HG03460 (cell line): ENCODE data around the gene VEZF1.
A peak's percentile ranks its signal among the peaks of the same experiment; 100 is the strongest.
"Not testable (repeated sequence)": the region's sequence is repeated elsewhere in the genome, so short reads cannot be mapped to it uniquely, and the experiment has no call there.

Experiments used
- ATAC-seq: cut with Tn5 transposase; IDR thresholded peaks from one replicate; pipeline ENCODE4 v1.9.1; 2021; ENCODE audit not compliant: unreplicated experiment

VEZF1 gene

GRCh38 chr17:57974053-57974824 is 13.8 kb downstream of the VEZF1 start:
- ATAC-seq = not testable (repeated sequence)

DNA sequence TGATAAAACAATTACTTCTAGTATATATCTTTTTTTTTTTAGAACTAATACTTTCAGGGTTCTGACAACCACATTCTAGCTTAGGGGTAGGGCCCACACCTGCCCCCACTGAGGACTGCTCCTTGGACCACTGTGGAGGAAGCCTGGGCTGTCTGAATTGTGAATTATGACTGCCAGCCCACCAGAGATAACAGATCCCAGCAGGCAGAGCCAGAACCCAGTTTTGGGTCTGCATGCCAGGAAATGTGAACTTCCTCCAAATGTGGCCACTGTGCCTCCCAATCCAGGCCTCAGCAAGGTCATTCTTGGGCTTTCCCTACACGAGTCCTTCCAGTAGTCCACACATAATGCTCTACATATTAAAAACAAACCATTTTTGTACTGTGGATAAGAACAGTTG is 15.9 kb downstream of the VEZF1 start:
- no peak for ATAC-seq

DNA sequence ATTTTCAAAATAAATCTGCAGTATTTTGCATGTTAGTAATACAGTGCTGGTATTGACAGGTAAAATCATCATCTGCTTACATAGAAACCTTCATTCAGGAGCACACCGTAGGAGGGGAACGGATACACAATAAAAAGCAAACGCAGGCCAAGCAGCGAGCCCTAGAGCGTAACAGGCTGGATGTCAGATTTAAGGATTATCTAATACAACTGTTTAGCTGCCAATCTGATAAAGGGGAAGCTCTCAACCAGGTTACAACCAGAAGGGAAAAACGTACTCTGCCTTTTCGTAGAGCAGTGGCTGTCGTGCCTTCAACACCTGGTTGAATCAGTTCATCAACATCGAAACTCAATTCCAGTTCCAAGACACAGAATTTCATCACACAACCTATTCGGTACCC is 16.5 kb downstream of the VEZF1 start:
- no peak for ATAC-seq

DNA sequence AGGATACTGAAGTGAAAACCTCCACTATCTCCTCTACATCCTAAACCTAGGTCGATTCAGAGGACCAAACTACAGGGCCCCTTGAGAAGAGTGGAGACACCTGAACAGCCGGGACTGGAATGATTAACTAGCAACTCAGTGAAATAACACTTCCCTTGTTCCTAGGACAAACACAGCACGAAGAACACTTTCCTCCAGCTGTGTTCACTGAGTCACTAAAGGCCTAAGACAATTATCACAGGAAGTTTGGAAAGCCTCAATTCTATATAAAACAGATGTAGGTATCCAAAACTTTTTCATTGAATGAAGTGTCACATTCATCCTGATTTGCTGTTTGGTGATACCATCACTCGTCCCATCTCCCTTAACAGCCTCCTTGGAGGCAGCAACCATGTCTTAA is 17.3 kb downstream of the VEZF1 start:
- no peak for ATAC-seq

- ATAC-seq = no peak
Observed at GRCh38 chr17:57968456-57968855, 19.6 kb downstream of the VEZF1 start.

DNA sequence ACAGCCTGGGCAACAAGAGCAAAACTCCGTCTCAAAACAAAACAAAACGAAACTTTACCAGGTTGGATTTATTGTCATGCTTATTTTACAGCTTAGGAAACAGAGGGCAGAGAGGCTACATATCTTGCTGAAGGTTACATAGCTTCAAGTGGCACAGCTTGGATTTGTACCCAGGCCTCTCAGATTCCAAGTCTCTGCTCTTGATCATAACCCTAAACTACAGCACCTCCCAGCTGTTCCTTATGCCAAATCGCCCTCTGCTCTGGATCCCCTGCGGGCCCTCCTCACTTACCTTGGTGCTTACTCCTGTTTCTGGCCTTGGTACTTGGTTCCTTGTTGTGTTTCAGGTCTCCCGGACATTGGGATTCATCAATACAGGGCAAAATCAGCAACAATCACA is 21.2 kb downstream of the VEZF1 start:
- no peak for ATAC-seq

GRCh38 chr17:57966246-57966645 is 21.8 kb downstream of the VEZF1 start:
- ATAC-seq = no peak

- ATAC-seq = no peak
Observed at GRCh38 chr17:57965521-57966160, 22.4 kb downstream of the VEZF1 start.

DNA sequence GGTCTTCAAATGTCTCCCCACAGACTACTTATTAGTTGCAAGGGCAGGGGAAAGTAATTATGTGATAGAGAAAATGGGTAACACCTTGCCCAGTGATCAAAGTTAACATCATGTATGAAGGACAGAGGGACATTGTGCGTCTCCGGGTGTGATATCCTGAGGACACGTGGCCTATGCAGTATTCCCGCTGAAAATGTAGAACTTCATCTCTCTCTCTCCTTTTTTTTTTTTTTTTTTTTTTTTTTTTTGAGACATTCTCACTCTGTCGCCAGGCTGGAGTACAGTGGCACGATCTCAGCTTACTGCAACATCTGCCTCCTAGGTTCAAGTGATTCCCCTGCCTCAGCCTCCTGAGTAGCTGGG is 24.9 kb downstream of the VEZF1 start:
- ATAC-seq = no peak

GRCh38 chr17:57962279-57963148 is 25.5 kb downstream of the VEZF1 start:
- no peak for ATAC-seq

DNA sequence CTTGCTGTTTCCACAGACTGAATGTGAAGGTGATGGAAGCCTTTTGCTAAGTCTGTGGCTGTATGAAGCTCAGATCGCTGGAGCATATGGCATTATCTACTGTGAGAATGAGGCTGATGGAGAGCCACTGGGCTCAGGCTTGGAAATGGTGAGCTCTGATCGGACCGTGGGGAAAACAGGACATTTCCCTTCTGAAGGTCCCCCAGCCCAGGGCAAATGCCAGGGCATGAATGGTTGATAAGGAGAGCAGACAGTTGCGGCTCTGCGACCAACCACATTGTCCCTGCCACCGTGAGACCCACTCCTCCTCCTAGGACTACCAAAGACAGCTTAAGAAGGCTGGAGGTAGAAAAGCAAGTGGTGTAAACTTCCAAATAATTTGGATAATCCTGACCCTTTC is 28.1 kb downstream of the VEZF1 start:
- no peak for ATAC-seq

DNA sequence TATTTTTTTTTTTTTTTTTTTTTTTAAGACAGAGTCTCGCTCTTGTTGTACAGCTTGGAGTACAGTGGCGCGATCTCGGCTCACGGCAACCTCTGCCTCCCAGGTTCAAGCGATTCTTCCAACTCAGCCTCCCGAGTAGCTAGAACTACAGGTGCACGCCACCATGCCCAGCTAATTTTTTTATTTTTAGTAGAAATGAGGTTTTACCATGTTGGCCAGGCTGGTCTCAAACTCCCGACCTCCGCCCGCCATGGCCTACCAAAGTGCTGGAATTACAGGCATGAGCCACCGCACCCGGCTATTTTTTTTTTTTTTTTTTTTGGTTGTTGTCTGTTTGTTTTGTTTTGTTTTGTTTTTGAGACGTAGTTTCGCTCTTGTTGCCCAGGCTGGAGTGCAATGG is 29.7 kb downstream of the VEZF1 start:
- ATAC-seq = not testable (repeated sequence)

DNA sequence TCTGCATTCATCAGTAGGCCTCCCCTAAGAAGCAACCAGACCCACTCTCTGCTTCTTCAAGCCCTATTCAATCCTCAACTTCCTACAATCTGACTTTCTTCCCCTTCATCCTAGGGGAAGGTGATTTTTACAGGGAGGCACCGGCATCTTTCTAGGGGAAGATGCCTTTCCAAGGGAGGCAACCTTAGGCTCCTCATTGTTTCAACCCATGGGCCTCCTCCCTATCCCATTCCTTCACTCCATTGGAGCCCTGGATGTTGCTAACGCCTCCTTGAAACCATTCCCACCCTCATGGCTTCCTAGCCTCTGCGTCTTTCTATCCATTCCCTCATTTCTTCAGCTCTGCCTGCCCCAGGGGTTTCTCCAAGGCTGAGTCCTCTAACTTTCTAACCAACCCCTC is 30.2 kb downstream of the VEZF1 start:
- ATAC-seq = no peak

DNA sequence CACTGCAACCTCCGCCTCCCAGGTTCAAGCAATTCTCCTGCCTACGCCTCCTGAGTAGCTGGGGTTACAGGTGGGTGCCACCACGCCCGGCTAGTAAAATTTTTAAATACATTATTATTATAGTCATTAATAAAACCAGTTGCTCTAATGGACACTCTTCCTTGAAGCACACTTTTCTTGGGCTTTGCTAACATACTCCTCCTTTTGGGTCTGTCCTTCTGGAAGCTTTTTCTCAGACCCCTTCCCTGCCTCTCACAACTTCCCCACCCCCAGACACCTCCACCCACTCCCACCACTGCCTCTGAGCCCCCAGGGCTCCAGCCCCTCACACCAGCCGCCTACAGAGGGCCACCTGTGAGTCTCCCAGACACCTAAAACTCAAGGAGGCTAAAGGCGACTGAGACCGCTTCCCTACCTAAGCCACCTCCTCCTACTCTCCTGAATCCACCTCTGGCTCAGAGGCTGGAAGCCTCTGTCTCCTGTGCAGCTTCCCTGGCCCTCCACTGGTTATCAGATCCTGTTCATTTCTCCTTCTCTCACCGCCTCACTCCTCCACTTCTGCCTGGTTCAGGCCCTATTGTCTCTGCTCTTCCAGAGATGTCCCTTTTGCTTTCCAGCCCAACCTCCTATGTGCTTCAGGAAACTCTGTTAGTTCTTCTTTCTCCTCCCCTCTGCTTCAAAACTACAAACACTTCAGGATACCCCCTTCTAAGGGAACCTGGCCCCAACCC is 30.8 kb downstream of the VEZF1 start:
- ATAC-seq = no peak

DNA sequence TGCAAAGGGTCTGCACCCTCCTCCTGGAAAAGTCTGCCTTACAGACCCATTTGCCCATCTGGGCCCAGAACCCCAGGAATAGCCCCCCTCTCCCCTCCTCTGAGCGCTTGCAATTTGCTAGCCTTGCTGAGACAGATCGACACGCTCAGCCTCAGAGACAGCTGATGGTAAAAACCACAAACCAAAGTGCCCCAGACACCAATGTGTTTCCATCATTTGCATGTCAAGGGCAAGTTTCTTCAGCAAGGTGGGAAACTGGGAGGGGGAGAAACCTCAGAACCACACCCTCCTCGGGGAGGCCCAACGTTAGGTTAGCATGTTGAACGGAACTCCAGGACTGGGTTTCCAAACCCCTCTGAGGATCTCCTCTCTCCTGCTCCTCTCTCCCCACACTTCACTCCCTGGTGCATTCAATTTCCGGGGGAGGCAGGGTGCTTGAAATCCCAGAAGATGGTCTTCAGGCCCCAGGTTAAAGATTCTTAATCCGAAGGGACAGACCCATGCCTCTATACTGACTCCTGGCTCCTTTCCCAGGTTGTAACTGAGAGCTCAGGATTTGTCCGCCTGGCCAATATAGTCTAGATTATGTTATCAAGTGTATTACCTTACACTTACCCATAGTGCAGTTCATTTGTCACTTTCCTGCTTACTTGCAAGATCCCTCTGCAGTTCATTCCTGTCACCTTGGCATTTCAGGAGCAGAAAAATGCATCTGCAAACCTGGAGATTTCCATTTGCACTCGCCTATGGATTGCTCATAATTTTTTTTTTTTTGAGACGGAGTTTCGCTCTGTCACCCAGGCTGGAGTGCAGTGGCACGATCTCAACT is 31.5 kb downstream of the VEZF1 start:
- peak; percentile 68 for ATAC-seq

GRCh38 chr17:57955183-57955931 is 32.7 kb downstream of the VEZF1 start, which contains the start of gene CUEDC1:
Gene CUEDC1, minus strand, starts transcription at chr17:57955412. Its CDS starts 69,848 bp downstream, at chr17:57885564.
- ATAC-seq = no peak

GRCh38 chr17:57954397-57955182 is 33.5 kb downstream of the VEZF1 start:
- ATAC-seq = no peak

DNA sequence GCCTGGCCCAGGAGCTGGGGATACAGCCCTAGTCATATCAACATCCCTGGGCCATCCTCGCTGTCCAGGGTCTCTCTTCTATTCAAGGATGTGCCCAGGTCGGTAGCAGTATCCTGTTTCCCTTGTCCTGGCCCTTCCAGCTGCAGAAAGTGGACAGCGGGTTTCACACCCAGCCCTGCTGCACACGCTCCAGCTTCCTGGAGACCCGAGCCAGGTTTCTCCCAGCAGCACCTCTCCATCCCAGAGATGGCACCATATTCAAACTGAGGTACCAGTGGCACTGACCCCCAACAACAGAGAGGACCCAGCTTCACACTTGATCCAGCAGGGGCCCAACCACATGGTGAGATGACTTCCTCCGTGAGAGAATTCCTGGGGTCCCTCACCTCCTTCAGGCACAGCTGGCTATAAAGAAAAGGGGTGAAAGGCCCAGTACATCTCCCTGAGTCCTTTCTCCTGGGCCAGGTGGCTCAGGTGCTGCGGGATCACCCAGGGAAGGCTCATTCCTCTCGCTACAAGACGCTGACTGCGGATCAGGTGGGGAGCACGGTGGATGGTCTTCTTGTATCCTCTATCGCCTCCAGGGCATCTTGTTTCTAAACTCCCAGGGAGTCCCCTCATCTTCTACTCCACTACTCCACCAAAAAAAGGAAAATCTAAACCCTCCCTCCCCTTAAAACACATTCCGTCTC is 34.2 kb downstream of the VEZF1 start:
- ATAC-seq = no peak
